GM23338 (cell line): Measurements from ENCODE around the gene CPNE4. TPM values are rescaled to one million over a fixed set of nuclear protein-coding genes. Genes with fewer than 3 reads are reported as not detected.

ENCODE experiments used
- CREB1 ChIP-seq: fragments of 250-450 bp; sonication (Bioruptor Pico); IDR thresholded peaks from 2 replicates; pipeline ENCODE4 v1.5.0; 2020; ENCODE audit warnings: low read depth, mild to moderate bottlenecking, moderate library complexity
- JUNB ChIP-seq: IDR thresholded peaks from one replicate; pipeline ENCODE4 v1.6.1; 2016; ENCODE audit warnings: antibody characterized with exemption; ENCODE audit not compliant: unreplicated experiment
- ZNF114 ChIP-seq: fragments of 250-450 bp; sonication (Bioruptor Pico); IDR thresholded peaks from 2 replicates; pipeline ENCODE4 v1.5.0; 2020; ENCODE audit warnings: mild to moderate bottlenecking, moderate library complexity
- ZNF462 ChIP-seq: fragments of 250-450 bp; sonication (Bioruptor Pico); IDR thresholded peaks from 2 replicates; pipeline ENCODE4 v1.5.0; 2020; ENCODE audit warnings: mild to moderate bottlenecking, moderate library complexity
- polyA plus RNA-seq: library from polyadenylated mRNA; unstranded; fragments of >200 nt; fragmentation: Nextera tagmentation; extraction: Ambion mirVana; gene quantifications from 2 replicates; pipeline ENCODE4 v1.2.1, GENCODE V29; 2016
- total RNA-seq: library from RNA; depleted of rRNA; stranded (reverse); fragments of >200 nt; shearing (Covaris generic); gene quantifications from 2 replicates; pipeline ENCODE4 v1.2.3, GENCODE V29; 2014
- TF ChIP-seq, protein P1 (sequence below): IDR thresholded peaks from one replicate; pipeline ENCODE4 v1.6.1; 2018; ENCODE audit warnings: antibody characterized with exemption; ENCODE audit not compliant: unreplicated experiment
- TF ChIP-seq, protein P2 (sequence below): IDR thresholded peaks from 2 replicates; pipeline ENCODE4 v1.6.1; 2016; ENCODE audit warnings: antibody characterized with exemption

Gene CPNE4
- total and polyA plus RNA-seq, 2 experiments from 2014 or later = 2.0 to 6.5 TPM

DNA sequence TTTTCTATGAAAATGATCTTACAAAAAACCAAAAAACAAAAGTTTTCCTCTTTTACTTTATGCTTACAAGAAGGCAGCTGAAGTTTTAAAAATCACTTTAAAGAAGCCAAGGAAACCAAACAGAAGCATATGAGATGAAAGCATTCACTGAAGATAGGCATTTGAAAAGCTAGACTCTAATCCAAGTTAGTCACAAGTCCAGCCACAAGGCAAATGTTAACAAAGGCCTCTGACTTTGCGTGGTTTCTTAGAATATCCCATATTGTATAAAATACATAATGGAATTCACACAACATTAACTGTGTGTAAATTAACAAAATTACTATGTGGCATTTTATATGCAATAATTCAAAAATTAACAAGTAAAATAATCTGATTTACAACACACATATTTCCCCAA is 549.7 kb downstream of the CPNE4 start (continued):
- TF ChIP-seq, protein P1, sequence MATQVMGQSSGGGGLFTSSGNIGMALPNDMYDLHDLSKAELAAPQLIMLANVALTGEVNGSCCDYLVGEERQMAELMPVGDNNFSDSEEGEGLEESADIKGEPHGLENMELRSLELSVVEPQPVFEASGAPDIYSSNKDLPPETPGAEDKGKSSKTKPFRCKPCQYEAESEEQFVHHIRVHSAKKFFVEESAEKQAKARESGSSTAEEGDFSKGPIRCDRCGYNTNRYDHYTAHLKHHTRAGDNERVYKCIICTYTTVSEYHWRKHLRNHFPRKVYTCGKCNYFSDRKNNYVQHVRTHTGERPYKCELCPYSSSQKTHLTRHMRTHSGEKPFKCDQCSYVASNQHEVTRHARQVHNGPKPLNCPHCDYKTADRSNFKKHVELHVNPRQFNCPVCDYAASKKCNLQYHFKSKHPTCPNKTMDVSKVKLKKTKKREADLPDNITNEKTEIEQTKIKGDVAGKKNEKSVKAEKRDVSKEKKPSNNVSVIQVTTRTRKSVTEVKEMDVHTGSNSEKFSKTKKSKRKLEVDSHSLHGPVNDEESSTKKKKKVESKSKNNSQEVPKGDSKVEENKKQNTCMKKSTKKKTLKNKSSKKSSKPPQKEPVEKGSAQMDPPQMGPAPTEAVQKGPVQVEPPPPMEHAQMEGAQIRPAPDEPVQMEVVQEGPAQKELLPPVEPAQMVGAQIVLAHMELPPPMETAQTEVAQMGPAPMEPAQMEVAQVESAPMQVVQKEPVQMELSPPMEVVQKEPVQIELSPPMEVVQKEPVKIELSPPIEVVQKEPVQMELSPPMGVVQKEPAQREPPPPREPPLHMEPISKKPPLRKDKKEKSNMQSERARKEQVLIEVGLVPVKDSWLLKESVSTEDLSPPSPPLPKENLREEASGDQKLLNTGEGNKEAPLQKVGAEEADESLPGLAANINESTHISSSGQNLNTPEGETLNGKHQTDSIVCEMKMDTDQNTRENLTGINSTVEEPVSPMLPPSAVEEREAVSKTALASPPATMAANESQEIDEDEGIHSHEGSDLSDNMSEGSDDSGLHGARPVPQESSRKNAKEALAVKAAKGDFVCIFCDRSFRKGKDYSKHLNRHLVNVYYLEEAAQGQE = no peak
- TF ChIP-seq ZNF462 (CRISPR knock-in tag) = no peak
- TF ChIP-seq, protein P2, sequence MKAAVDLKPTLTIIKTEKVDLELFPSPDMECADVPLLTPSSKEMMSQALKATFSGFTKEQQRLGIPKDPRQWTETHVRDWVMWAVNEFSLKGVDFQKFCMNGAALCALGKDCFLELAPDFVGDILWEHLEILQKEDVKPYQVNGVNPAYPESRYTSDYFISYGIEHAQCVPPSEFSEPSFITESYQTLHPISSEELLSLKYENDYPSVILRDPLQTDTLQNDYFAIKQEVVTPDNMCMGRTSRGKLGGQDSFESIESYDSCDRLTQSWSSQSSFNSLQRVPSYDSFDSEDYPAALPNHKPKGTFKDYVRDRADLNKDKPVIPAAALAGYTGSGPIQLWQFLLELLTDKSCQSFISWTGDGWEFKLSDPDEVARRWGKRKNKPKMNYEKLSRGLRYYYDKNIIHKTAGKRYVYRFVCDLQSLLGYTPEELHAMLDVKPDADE = no peak
- no peak for TF ChIP-seq CREB1 (CRISPR knock-in tag)
- TF ChIP-seq JUNB = no peak
- no peak for TF ChIP-seq ZNF114 (CRISPR knock-in tag)
